K562 (cell line): ENCODE results near the gene C2orf42. TPM values are rescaled to one million over a fixed set of nuclear protein-coding genes. Genes with fewer than 3 reads are reported as not detected.

Experiments used
- ATAC-seq: fragments of 200-7000 bp; cut with Tn5 transposase; 3 replicates; pipeline ENCODE4 v1.9.1; 2020; ENCODE audit warnings: moderate library complexity
- BruUV-seq: library from RNA; stranded (reverse); fragments of 400-500 nt; replicated peaks from 2 replicates; lab custom pipeline; 2021; lab: Mats Ljungman, UMichigan
- CTCF ChIA-PET: fragments of 300-600 bp; formaldehyde crosslinking; extraction: SDS; loops from one replicate; lab custom pipeline; 2021; ENCODE audit warnings: low intra/inter-chr PET ratio; lab: Yijun Ruan, JAX
- POLR2A ChIA-PET: fragments of 300-600, 350-650 bp; sonication (Branson Sonifier 250); formaldehyde crosslinking; extraction: SDS; loops from one replicate; lab custom pipeline; 2021; ENCODE audit warnings: antibody characterized with exemption, inconsistent platforms; lab: Yijun Ruan, JAX
- DNase-seq, 4 experiments: peaks; one replicate each; pipeline versions ENCODE4 v3.0.0 to v3.0.0-alpha.2; 2011 to 2018; ENCODE audit warnings: low spot score in 3 of 4, mixed read lengths in 3 of 4; ENCODE audit errors: extremely low read depth in 1 of 4
- FAIRE-seq: peaks from 2 replicates; lab custom pipeline; 2011; peaks lifted over from hg19 to GRCh38; lab: Jason Lieb, UNC
- H2AFZ ChIP-seq: 2 replicates; pipeline ENCODE4 v1.6.0; 2011; ENCODE audit warnings: low read depth, low read length, control low read depth, inconsistent platforms
- H3K27ac ChIP-seq: fragments of 200-600 bp; 3 replicates; pipeline ENCODE4 v1.8.0; 2011; ENCODE audit warnings: low read depth, mild to moderate bottlenecking, control low read depth, inconsistent platforms, low read length, moderate library complexity, mixed read lengths; ENCODE audit errors: extremely low read depth
- H3K27me3 ChIP-seq, 2 experiments: fragments of 300-600 bp in 1 of 2; 2 replicates in 1 of 2; 3 replicates in 1 of 2; pipeline versions ENCODE4 v1.6.0 to v1.8.0; 2011; ENCODE audit warnings: inconsistent platforms in 2 of 2, low read length in 2 of 2, mild to moderate bottlenecking in 1 of 2, mixed read lengths in 1 of 2, moderate library complexity in 1 of 2; ENCODE audit not compliant: control insufficient read depth in 2 of 2, insufficient read depth in 2 of 2
- H3K36me3 ChIP-seq: fragments of 300-600 bp; 3 replicates; pipeline ENCODE4 v1.8.0; 2011; ENCODE audit warnings: mild to moderate bottlenecking, low read length, inconsistent platforms; ENCODE audit not compliant: control insufficient read depth, insufficient read depth
- H3K4me1 ChIP-seq, 2 experiments: fragments of 200-600 bp in 1 of 2; replicated peaks in 1 of 2; 2 replicates in 1 of 2; 3 replicates in 1 of 2; pipeline versions ENCODE4 v1.5.1 to v1.8.0; 2011; ENCODE audit warnings: inconsistent platforms in 2 of 2, low read length in 2 of 2, mild to moderate bottlenecking in 1 of 2, mixed read lengths in 1 of 2, moderate library complexity in 1 of 2; ENCODE audit not compliant: control insufficient read depth in 2 of 2, insufficient read depth in 2 of 2
- H3K4me2 ChIP-seq: 2 replicates; pipeline ENCODE4 v1.6.1; 2011; ENCODE audit warnings: low read length, control low read depth, inconsistent platforms, mixed read lengths; ENCODE audit not compliant: insufficient read depth
- H3K4me3 ChIP-seq: fragments of 200-600 bp; sonication (generic), shearing (Covaris generic); 2 replicates; pipeline ENCODE4 v1.5.1; 2016; ENCODE audit warnings: control low read depth, inconsistent platforms
- H3K79me2 ChIP-seq: fragments of 200-600 bp; 3 replicates; pipeline ENCODE4 v1.8.0; 2011; ENCODE audit warnings: low read length, inconsistent platforms; ENCODE audit not compliant: control insufficient read depth, insufficient read depth
- H3K9ac ChIP-seq, 2 experiments: 2 replicates each; pipeline versions ENCODE4 v1.6.0 to v1.6.1; 2011; ENCODE audit warnings: low read depth in 2 of 2, low read length in 2 of 2, control low read depth in 1 of 2, inconsistent platforms in 1 of 2, mild to moderate bottlenecking in 1 of 2, mixed read lengths in 1 of 2; ENCODE audit not compliant: insufficient read depth in 1 of 2
- H3K9me1 ChIP-seq: one replicate; pipeline ENCODE4 v1.6.0; 2011; ENCODE audit warnings: inconsistent platforms, mild to moderate bottlenecking, low read length, moderate library complexity; ENCODE audit not compliant: control insufficient read depth, insufficient read depth
- H3K9me3 ChIP-seq: replicated peaks from 2 replicates; pipeline ENCODE4 v1.5.1; 2011; ENCODE audit warnings: low read depth, low read length, inconsistent platforms; ENCODE audit not compliant: control insufficient read depth, insufficient read depth
- H4K20me1 ChIP-seq: replicated peaks from 2 replicates; pipeline ENCODE4 v1.6.1; 2011; ENCODE audit warnings: low read length, inconsistent platforms, mixed read lengths; ENCODE audit not compliant: control insufficient read depth, insufficient read depth
- AFF1 ChIP-seq, 2 experiments: fragments of 450-650 bp; IDR thresholded peaks; 2 replicates each; pipeline ENCODE4 v1.6.1; 2018; ENCODE audit warnings: mild to moderate bottlenecking in 2 of 2, low read depth in 1 of 2; ENCODE audit not compliant: partially characterized antibody in 2 of 2
- HBP1 ChIP-seq: fragments of 450-650 bp; formaldehyde crosslinking; IDR thresholded peaks from 2 replicates; pipeline ENCODE4 v1.4.0; 2022; ENCODE audit warnings: missing genetic modification characterization
- HMG20A ChIP-seq: fragments of 450-650 bp; formaldehyde crosslinking; conservative IDR thresholded peaks from 2 replicates; pipeline ENCODE4 v1.4.0; 2020; ENCODE audit warnings: mild to moderate bottlenecking, mixed read lengths
- MTA2 ChIP-seq: fragments of 450-650 bp; IDR thresholded peaks from 2 replicates; pipeline ENCODE4 v1.6.1; 2016; ENCODE audit warnings: low read depth
- PBX2 ChIP-seq, 2 experiments: IDR thresholded peaks in 1 of 2; conservative IDR thresholded peaks in 1 of 2; 2 replicates each; pipeline ENCODE4 v1.6.1; 2016; ENCODE audit warnings: low read depth in 2 of 2, mild to moderate bottlenecking in 1 of 2, missing compliant biosample characterization in 1 of 2, missing genetic modification characterization in 1 of 2, moderate library complexity in 1 of 2
- TAF15 ChIP-seq: fragments of 200-400 bp; formaldehyde crosslinking; IDR thresholded peaks from 2 replicates; pipeline ENCODE4 v1.6.1; 2017; ENCODE audit warnings: mild to moderate bottlenecking, low read depth, low read length, moderate library complexity
- TCF15 ChIP-seq: fragments of 250-450 bp; sonication (Bioruptor Pico); IDR thresholded peaks from 2 replicates; pipeline ENCODE4 v1.8.0; 2022; ENCODE audit warnings: moderate library complexity, mild to moderate bottlenecking, inconsistent platforms
- ZNF217 ChIP-seq: sonication (generic); formaldehyde crosslinking; IDR thresholded peaks from 2 replicates; pipeline ENCODE4 v1.8.0; 2022; ENCODE audit warnings: mild to moderate bottlenecking, missing genetic modification reagents
- ZNF766 ChIP-seq: fragments of 200-800 bp; sonication (Bioruptor generic); conservative IDR thresholded peaks from 2 replicates; pipeline ENCODE4 v1.6.1; 2016; ENCODE audit warnings: missing genetic modification characterization, missing compliant biosample characterization
- WGBS: fragments of 100-300 bp; shearing (Covaris generic); methylation state at CpG from one replicate; pipeline ENCODE4 v1.1.6; 2016; ENCODE audit warnings: low coverage, mixed read lengths; ENCODE audit not compliant: insufficient coverage; ENCODE audit errors: missing lambda C conversion rate; 5-methylcytosine and 5-hydroxymethylcytosine counted together
- in situ Hi-C: fragments of 300-500 bp; cut with MboI; formaldehyde crosslinking; loops from 4 replicates; pipeline ENCODE4 v1.15.0; 2018; ENCODE audit warnings: inconsistent platforms, mixed read lengths
- intact Hi-C: fragments of 100-400 bp; cut with micrococcal nuclease; formaldehyde crosslinking; loops from 2 replicates; pipeline ENCODE4 v1.14.2; 2022
- polyA plus RNA-seq, 8 experiments: library from polyadenylated mRNA; depleted of rRNA in 4 of 8; stranded (reverse) in 5 of 8; unstranded in 3 of 8; fragments of >200 nt; fragmentation: Nextera tagmentation in 2 of 8; fragmentation: Illumina TruSeq in 1 of 8; extraction: Ambion mirVana in 2 of 8; extraction: Trizol in 1 of 8; gene quantifications; 2 replicates each; pipeline versions ENCODE4 v1.2.1 to v1.2.3, GENCODE V29; 2011 to 2014; ENCODE audit warnings: inconsistent platforms in 1 of 8, missing spikeins in 1 of 8
- total RNA-seq, 7 experiments: library from RNA; depleted of rRNA in 6 of 7; stranded (reverse); fragments of >200 nt in 6 of 7; fragmentation: Illumina TruSeq in 2 of 7; extraction: Trizol in 2 of 7; gene quantifications; 2 replicates each; pipeline versions ENCODE4 v1.2.1 to v1.2.3, GENCODE V29; 2011 to 2021; ENCODE audit warnings: low replicate concordance in 1 of 7

The C2orf42 gene
- total and polyA plus RNA-seq, 9 of the 15 experiments (the other 6 are each of a cell fraction or from before 2014, with no cell fraction given) = 4.6 to 10.9 (median 7.5) TPM

GRCh38 chr2:70123051-70123828 lies 67.6 kb downstream of the C2orf42 start (continued):
- TF ChIP-seq HBP1 (CRISPR knock-in tag) (no peak), ZNF766 (0 out of 2 replicates have a peak, but pooled peaks have one; percentile 40)

GRCh38 chr2:70122470-70122869 lies 68.3 kb downstream of the C2orf42 start:
- FAIRE-seq (no peak), ATAC-seq (no peak), DNase-seq (no peak)
- intact Hi-C loops (no loop called here), in situ Hi-C loops (loop anchor here (5.0 kb wide), 1 partner anchor 35 kb away; the partner anchor contains the start of gene PCBP1)
- POLR2A ChIA-PET = interaction anchor here (0.8 to 1.5 kb wide), 8 partner anchors 9 to 171 kb away, joined by 3 to 10 read pairs (median 4); partner anchors contain the start of gene SNRPG
- Histone ChIP-seq H3K4me2 (no peak overlapping the region), H3K9ac (peak overlapping the region in 1 of 2 experiments; percentile 100; a peak in 1 of 4 replicates), H3K36me3 (no peaks in the 10 kb centered on the region), H2AFZ (peak overlapping the region; percentile 89; the same call in 1 of the 2 replicates), H3K9me1 (no peaks in the 10 kb centered on the region), H3K27ac (peak overlapping the region; percentile 100; the same call in 2 of the 3 replicates), H3K79me2 (peaks cover 12% of the 10 kb centered on the region; the same call in 2 of the 3 replicates), H3K9me3 (no peaks in the 10 kb centered on the region), H3K27me3 (no peaks in the 10 kb centered on the region), H4K20me1 (no peaks in the 10 kb centered on the region), H3K4me3 (no peak overlapping the region), H3K4me1 (peaks cover 56 to 64% of the 10 kb centered on the region in 2 experiments)
- CTCF ChIA-PET = interaction anchor here (0.5 kb wide), 1 partner anchor 26 kb away, joined by 4 read pairs; no protein-coding TSS in a partner anchor
- BruUV-seq = no TSS peak
- 83% methylated on average over 4 of the region's 4 CpGs for WGBS
- TF ChIP-seq MTA2 (no peak), TAF15 (no peak), HMG20A (CRISPR knock-in tag) (no peak), AFF1 (IDR thresholded peaks at IDR 0.05; ENCODE audit: low read depth in 1 of 2, partially characterized antibody in 2 of 2) (no peak), TCF15 (CRISPR knock-in tag) (no peak), PBX2 (CRISPR knock-in tag; IDR thresholded peaks at IDR 0.05; ENCODE audit: low read depth) (no peak), PBX2 (tag; conservative IDR thresholded peaks at IDR 0.05; ENCODE audit: low read depth) (no peak), ZNF217 (CRISPR knock-in tag) (no peak)
